Hindlimb muscle (tissue), 1 donor: ENCODE results near the gene POMT1. TPM values are rescaled to one million over a fixed set of nuclear protein-coding genes. Genes with fewer than 3 reads are reported as not detected.
"Not testable (repeated sequence)": the region's sequence is repeated elsewhere in the genome, so short reads cannot be mapped to it uniquely, and the experiment has no call there.

Source experiments
- DNase-seq: peaks from one replicate; pipeline ENCODE4 v3.0.0-alpha.2; 2013
- polyA plus RNA-seq: library from polyadenylated mRNA; unstranded; fragments of 120-200 nt; gene quantifications from one replicate; pipeline ENCODE4 v1.2.1, GENCODE V29; 2013; ENCODE audit not compliant: insufficient read length

POMT1 gene, protein sequence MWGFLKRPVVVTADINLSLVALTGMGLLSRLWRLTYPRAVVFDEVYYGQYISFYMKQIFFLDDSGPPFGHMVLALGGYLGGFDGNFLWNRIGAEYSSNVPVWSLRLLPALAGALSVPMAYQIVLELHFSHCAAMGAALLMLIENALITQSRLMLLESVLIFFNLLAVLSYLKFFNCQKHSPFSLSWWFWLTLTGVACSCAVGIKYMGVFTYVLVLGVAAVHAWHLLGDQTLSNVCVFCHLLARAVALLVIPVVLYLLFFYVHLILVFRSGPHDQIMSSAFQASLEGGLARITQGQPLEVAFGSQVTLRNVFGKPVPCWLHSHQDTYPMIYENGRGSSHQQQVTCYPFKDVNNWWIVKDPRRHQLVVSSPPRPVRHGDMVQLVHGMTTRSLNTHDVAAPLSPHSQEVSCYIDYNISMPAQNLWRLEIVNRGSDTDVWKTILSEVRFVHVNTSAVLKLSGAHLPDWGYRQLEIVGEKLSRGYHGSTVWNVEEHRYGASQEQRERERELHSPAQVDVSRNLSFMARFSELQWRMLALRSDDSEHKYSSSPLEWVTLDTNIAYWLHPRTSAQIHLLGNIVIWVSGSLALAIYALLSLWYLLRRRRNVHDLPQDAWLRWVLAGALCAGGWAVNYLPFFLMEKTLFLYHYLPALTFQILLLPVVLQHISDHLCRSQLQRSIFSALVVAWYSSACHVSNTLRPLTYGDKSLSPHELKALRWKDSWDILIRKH
- 29.9 TPM for polyA plus RNA-seq

DNA sequence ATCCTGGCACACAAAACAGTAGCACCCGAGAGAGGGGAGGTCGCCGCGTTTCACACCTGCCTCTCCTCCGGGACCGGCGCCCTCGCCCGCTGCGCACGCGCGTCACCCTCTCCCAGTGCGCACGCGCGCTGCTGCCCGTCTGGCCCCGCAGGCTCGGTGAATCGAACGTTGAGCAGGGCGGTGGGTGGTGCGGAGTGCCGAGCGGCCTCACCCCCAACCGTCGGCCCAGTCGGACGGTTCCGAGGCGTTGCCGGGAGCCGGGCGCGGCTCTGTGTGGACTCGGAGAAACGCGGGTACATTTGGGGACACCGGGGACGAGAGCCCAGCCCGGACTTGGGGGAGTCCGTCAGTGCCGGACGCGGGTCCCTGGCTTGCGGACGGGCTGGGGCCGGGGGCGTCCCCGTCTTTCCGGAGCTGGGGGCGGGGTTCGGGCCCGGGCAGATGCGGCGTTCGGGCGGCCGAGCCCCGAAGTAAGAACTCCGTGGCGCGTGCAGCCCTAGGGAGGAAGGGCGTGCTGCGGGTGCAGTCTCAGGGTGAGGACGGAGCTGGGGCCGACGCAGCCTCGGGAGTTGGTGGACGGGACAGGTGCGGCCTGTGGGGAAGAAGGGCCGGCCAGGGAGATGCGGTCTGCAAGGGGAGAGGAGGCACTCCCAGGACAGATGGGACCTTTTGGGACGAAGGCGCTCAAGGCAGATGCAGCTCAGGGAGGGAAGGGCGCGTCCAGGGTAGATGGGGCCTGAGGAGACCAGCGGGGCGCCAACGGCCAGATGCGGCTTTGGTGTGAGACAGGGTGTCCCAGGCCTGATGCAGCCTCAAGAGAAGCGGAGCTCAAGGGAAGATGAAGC lies at the start of gene POMT1:
Gene POMT1, plus strand, starts transcription at position 138 of the 845 bp plus-strand sequence. CDS start 1,301 bp downstream, outside the sequence.
- peak; percentile 89 for DNase-seq

DNA sequence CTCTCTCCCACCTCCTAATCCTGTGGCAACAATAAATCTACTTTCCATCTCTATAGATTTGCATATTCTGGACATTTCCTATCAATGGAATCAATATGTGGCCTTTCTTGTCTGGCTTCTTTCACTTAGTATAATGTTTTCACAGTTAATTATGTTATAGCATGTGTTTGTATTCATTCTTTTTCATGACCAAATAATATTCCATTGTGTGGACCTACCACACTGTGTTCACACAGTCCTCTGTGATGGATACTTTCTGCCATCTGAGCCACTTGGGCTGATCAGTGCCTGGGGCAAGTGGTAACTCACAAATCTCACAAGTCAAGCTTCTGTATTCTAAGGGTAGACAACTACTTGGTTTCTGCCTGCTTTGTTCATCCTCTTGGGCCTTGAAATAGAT lies 48.7 kb upstream of the POMT1 start:
- DNase-seq = no peak

DNA sequence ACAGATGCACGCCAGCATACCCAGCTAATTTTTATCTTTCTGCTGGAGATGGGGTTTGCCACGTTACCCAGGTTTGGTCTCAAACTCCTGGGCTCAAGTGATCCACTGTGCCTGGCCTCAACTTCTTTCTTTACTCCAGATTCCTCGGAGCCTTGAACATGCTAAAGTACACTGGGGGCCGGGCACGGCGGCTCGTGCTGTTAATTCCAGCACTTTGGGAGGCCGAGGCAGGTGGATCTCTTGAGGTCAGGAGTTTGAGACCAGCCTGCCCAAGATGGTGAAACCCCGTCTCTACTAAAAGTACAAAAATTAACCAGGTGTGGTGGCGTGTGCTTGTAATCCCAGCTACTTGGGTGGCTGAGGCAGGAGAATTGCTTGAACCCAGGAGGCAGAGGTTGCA lies 47.1 kb upstream of the POMT1 start:
- not testable (repeated sequence) for DNase-seq

DNA sequence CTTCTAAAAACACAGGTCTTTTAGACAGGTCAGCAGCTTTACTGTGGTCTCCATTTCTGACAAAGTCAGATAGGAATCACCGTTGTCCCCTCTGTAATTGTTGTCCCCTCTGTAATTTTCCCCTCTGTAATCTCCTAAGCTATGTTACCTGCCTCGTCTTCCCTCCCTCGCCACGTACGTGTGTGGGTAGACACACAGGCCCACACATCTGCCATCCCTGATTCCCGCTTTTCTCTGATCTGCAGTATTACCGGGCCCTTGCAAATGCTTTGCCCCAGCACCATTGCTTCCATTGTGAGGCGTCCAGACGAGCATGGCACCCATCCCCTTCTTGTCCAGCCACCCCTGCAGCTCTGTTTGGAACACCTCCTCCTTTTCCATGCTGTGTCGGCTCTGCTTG lies 45.0 kb upstream of the POMT1 start:
- no peak for DNase-seq

DNA sequence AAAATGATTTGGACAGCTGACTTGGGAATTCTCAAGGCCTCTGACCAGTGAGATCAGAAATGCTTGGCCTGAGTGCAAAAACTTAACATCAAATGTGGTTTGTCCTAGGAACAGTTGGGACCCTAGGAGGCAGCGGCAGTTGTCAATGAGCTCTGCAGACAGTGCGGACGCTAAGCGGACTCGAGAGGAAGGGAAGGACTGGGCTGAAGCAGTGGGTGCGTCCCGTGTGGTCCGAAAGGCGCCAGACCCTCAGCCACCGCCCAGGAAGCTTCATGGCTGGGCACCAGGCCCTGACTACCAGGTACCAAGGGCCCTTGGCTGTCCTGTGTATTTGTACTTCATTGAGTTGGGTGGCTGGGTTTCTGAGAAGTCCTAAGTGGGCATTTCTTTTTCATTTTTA lies 43.7 kb upstream of the POMT1 start:
- no peak for DNase-seq

DNA sequence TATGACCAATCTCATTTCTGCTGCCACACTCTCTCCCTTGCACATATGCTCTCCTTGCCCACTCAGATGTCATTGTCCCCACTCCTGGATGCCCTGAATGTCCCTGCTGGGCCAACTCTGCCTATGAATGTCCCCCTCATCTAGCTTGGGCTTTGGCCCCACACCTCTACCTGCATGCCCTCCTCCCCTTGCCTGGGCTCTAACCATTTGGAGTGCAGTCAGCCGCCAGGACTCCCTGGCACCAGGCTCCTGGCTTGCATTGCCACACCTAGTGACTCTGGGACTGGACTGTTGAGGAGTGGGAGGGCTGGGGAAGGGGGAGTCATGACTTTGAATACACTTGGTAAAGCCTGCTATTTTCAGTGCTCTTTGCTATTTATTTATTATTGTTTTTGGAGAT lies 41.6 kb upstream of the POMT1 start:
- DNase-seq = no peak

DNA sequence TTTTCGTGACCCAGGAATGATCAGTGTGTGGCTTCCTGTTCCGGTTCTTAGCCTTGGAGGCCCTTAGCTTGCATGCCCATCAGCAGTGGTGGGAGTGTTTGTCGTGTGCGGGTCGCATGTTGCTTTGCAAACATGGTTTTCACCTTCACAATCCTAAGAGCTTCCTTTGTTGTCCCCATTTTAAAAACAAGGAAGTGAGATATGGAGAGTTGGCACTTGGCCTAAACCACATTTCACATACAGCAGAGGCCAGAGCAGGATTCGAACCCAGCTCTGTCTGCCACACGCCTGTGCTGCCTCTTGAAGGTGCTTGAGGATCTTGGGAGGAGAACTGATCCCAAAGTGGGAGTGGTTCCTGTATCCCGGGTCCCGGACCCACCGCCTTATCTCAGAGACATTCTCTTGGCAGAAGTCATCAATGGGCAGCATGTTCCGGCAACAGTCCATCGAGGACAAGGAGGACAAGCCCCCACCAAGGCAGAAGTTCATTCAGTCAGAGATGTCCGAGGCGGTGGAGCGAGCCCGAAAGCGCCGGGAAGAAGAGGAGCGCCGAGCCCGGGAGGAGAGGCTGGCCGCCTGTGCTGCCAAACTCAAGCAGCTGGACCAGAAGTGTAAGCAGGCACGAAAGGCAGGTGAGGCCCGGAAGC lies 38.2 kb upstream of the POMT1 start:
- DNase-seq = no peak

DNA sequence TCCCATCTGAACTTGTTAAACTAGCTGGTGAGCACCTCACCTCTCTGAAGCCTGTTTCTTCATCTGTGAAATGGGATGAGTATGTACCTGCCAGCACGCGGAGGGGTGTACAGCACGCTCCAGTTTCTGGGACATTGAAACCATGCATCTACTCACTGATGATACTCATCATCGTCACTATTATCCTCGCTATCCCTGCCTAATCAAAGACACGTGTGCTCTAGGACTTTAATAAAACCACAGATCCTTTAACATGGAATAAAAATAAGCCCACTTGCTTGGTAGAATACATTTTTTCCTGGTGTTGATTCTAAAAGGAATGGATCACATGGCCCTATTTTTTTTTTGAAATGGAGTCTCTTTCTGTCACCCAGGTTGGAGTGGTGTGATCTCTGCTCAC lies 37.3 kb upstream of the POMT1 start:
- DNase-seq = no peak

DNA sequence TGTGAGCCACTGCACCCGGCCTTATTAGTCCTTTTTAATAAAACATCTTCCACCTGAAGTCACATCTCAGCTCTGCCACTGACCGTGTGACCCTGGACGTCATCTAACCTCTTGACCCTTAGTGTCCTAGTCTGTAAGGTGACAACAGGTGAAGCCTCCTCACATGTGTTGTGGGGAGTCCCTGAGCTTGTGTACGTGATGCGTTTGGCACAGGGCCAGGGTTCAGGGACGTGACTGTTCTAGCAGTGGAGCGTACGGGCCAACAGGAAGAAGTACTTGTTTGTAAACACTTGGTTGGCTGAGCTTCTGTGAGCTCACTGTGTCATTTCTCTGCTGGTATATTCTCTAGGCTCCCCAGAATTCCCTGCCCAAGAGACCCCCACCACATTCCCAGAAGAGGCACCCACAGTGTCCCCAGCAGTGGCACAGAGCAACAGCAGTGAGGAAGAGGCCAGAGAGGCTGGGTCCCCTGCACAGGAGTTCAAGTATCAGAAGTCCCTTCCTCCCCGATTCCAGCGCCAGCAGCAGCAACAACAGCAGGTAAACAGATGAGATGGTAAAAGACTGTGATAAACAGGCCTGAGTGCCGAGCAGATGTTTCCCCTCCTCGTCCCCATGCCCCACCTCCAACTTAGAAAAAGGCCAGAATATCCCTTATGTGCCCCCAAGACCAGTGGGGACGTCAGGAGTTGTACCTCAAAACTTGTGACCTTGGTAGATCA lies 35.3 kb upstream of the POMT1 start:
- DNase-seq = no peak

DNA sequence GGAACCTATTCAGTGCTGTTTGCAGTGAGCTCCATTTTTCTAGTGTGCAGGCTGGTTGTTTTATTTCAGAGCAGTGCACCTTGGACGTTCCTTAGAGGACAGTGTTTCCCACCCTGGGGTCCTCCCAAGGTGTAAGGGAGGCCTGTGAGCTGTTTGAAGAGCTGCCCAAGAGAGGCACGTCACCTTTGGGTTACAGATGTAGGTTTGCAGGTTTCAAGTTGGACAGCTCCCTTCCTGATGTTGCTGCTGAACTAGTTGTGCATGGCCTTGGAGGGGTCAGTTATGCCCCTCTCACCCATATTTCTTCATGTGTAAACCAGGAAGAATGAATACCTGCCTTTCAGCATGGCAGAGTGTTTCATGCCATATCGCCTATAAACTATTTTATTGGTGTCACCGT lies 34.7 kb upstream of the POMT1 start:
- DNase-seq = no peak

DNA sequence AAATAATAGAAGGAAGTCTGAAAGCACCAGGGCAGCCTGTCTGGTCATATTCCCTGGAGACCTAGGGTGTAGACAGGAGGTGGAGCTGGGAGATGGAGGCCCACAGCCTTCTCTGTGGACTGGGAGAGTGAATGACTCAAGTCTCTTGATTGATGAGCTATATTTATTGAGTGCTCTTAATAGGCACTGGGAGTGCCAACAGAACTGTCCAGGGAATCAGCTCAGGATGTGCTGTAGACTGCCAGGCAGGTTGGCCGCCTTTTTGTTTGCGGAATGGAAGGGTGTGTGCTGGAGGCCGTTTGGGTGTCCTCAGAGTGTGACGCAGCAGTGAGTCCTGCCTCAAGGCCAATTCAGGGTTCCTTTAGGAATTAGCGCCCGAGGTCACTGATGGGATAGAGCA lies 33.4 kb upstream of the POMT1 start:
- DNase-seq = no peak

DNA sequence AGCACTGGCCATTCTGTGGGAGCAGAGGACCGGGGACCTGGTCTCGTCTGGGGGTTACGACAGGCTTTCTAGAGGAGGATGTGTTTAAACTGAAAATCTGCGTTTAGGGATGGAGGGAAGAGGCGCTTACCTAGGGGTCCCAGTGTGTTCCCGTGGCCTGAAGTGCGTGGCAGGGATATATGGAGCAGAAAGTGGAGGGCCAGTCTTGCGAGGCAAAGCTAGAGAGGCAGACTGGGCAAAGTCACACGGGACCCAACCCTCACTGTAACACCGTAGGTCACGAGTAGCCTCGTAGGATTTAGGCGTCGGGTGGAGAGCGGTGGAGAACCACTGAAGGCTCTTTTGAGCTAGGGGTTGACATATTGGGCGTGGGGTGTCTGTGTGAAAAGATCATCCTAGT lies 32.8 kb upstream of the POMT1 start:
- no peak for DNase-seq

DNA sequence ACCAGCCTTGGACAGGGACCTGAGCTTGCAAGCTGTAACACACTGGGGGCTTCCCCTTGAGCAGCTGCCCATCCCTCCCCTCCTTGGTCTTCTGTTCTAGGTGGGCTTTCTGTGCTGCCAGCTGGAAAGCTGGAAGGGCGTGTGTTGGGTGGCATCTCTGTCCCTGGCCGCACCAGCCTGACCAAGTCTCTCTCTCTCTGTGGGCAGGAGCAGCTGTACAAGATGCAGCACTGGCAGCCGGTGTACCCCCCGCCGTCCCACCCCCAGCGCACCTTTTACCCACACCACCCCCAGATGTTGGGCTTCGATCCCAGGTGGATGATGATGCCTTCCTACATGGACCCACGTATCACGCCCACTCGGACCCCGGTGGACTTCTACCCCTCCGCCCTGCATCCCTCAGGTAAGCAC lies 32.1 kb upstream of the POMT1 start:
- no peak for DNase-seq

DNA sequence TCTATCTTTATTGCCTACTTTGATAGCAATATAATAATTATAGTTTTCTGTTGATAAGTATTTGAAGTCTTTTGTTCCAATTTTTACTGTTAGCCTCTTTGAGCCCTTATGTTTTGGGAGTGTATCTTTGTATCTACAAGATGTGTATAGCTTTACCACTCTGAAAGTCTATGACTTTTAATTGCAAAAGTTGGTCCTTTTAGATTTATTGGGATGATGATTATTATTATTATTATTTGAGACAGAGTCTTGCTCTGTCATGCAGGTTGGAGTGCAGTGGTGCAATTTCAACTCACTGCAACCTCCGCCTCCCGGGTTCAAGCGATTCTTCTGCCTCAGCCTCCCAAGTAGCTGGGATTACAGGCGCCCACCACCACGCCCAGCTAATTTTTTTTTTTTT lies 30.6 kb upstream of the POMT1 start:
- DNase-seq = not testable (repeated sequence)

DNA sequence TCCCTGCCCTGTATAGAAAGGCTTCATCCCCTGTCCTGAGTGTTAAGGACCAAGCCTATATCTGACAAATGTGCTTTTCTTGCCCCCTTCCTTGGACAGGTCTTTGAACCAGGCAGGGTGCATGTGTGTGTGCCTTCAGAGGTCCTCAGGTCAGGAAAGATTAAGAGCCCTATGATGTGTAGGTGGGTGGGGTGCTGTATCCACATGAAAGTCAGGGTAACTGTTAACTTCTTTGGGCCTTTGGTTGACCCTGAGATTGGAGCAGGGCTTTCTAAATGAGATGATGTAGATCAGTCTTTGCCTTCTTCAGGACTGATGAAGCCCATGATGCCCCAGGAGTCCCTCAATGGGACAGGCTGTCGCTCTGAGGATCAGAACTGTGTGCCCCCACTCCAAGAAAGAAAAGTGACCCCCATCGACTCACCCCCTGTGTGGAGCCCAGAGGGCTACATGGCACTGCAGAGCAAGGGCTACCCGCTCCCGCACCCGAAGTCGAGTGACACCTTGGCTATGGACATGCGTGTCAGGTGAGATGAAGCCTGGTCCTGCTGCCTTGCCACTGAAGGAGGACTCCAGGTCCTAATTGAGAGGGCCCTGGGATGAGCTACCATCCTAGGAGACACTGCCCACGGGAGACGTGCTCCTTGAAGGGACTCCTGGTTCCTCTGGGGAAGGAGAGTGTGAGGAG lies 29.4 kb upstream of the POMT1 start:
- no peak for DNase-seq

DNA sequence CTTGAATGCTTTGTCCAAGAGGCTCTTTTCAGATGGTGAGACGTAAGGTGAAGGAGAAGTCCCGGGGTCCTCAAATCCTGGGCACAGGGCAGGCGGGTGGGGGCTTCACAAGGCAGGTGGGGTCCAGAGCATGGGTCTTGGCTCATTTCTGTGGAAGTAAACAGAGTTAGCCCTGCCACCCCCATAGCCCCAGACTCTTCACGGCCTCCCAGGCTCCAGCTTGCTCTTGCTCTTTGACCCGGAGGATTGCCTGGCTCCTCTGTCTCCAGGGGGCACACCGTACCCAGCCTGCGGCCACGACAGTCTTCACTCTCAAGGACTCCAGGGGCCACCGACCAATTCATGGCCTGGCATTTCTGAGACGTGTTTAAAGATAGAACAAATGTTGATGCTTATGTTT lies 28.8 kb upstream of the POMT1 start:
- DNase-seq = no peak

DNA sequence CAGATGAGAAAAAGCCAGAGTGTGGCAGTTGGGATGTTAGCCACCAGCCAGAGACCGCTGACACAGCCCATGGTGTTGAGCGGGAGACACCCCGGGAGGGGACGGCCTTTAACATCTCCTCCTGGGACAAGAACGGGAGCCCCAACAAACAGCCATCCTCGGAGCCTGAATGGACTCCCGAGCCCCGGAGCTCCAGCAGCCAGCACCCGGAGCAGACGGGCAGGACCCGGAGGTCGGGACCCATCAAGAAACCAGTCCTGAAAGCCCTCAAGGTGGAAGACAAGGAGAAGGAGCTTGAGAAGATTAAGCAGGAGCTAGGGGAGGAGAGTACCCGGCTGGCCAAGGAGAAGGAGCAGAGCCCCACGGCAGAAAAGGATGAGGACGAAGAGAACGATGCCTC lies 28.0 kb upstream of the POMT1 start:
- no peak for DNase-seq

DNA sequence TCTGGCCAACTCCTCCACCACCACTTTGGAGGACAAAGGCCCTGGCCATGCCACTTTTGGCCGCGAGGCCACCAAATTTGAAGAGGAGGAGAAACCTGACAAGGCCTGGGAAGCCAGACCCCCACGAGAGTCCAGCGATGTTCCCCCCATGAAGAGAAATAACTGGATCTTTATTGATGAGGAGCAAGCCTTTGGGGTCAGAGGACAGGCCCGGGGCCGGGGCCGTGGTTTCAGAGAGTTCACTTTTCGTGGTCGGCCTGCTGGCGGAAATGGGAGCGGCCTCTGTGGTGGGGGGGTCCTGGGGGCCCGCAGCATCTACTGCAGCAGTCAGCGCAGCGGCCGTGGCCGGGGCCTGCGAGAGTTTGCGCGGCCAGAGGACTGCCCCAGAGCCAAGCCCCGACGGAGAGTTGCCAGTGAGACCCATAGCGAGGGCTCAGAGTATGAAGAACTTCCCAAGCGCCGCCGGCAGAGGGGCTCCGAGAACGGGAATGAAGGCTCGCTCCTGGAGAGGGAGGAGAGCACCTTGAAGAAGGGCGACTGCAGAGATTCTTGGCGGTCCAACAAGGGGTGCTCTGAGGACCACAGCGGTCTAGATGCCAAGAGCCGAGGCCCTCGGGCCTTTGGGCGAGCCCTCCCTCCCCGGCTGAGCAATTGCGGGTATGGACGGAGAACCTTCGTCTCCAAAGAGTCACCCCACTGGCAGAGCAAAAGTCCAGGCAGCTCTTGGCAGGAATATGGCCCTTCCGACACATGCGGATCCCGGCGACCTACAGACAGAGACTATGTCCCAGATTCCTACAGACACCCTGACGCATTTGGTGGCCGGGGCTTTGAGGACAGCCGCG lies 27.4 kb upstream of the POMT1 start:
- DNase-seq = no peak

DNA sequence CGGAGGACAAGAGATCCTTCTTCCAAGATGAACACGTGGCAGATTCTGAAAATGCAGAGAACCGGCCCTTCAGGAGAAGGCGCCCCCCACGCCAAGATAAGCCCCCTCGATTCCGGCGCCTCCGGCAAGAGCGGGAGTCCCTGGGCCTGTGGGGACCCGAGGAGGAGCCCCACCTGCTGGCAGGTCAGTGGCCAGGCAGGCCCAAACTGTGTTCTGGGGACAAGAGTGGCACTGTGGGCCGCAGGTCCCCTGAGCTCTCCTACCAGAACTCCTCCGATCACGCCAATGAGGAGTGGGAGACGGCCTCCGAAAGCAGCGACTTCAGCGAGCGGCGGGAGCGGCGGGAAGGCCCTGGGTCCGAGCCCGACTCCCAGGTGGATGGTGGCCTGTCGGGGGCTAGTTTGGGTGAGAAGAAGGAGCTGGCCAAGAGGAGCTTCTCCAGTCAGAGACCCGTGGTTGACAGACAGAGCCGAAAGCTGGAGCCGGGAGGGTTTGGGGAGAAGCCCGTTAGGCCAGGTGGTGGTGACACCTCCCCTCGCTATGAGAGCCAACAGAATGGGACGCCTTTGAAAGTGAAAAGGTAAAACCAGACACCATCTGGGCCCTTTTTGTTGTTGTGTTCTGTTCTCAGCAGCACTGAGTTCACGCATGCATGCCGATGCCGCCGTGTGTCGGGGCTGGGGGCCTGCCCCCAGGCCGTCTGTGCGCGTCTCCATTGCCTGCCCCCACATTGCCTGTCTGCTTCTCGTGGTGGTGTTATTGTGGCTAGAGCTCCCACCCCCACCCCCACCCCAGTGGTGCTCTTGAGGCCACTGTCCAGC lies 26.6 kb upstream of the POMT1 start:
- DNase-seq = no peak
